Measurements from ENCODE around the gene DHX38. TPM values are rescaled to one million over a fixed set of nuclear protein-coding genes. Genes with fewer than 3 reads are reported as not detected.

DHX38 gene
- total RNA-seq, 3 donors from 2014 or later, result 50.2 to 60.6 (median 53.7) TPM

DNA sequence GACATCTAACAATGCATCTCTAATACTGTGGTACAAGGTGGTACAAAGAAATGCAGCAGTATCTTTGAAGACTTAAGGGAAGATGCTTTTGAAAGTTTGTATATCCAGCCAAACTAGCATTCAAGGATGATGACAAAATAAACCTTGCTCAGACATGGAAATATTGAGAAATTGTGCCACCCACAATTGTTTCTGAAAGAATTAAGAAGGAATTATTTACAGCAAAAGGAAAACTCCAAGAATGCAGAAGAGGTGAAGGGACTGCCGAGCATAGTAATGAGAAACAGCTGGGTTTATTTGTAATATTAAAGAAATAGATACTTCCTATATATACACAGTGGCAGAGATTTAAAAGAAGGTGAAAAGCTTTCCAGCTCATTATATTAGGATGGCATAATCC lies 48.8 kb downstream of the DHX38 start:
- Histone ChIP-seq H3K36me3 (no peaks in the 10 kb centered on the region), H3K4me1 (no peaks in the 10 kb centered on the region), H3K4me3 (no peak overlapping the region), H3K27ac (no peak overlapping the region), H3K27me3 (no peaks in the 10 kb centered on the region), H3K9me3 (no peaks in the 10 kb centered on the region)
- no peak for TF ChIP-seq POLR2A (IDR thresholded peaks at IDR 0.05)
- TF ChIP-seq POLR2AphosphoS5 (IDR thresholded peaks at IDR 0.05), result no peak
- intact Hi-C loops (cut with DNase I; ENCODE audit: low total_unique reads), result no loop called here
- no peak for DNase-seq (ENCODE audit: low spot score in 2 of 2)

DNA sequence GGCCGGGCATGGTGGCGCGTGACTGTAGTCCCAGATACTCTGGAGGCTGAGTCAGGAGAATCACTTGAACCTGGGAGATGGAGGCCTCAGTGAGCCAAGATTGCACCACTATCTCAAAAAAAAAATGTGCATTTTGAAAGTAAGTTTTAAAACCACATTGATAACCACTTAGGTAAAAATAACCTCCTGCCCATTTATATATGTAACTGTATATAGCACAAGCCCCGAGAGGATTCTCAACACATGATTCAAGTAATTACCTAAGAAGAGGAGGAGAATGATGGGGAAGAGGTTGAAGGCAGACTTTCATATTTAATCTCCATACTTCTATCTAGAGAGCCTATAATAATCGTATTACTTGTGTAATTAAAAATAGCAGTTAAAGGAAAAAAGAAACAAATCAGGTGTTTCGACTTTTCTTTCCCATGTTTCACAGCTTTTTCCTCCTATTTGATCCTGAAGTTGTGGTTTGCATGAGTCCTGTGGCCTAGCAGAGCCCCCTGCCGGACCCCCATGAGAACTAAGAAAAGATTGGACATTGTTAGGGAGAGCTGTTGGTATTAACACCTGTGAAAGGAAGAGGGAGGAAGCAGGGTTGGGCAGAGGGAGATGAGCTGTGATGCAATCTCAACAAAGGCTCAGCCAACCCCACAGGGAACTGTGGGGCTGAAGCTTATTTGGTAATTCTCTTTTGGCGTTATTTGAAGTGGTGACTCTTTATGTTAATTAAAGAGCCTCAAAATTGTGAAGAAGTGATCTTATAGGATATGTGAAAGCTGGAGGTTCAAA lies 56.2 kb downstream of the DHX38 start:
- H3K27ac ChIP-seq, result no peak overlapping the region
- H3K36me3 ChIP-seq, result no peaks in the 10 kb centered on the region
- H3K4me3 ChIP-seq, result no peak overlapping the region
- no peaks in the 10 kb centered on the region for H3K9me3 ChIP-seq
- H3K4me1 ChIP-seq, result no peaks in the 10 kb centered on the region
- intact Hi-C loops (cut with DNase I; ENCODE audit: low total_unique reads), result no loop called here
- H3K27me3 ChIP-seq, result no peaks in the 10 kb centered on the region
- TF ChIP-seq POLR2A (IDR thresholded peaks at IDR 0.05) (no peak), POLR2AphosphoS5 (IDR thresholded peaks at IDR 0.05) (no peak)
- TF ChIP-seq, protein P1, sequence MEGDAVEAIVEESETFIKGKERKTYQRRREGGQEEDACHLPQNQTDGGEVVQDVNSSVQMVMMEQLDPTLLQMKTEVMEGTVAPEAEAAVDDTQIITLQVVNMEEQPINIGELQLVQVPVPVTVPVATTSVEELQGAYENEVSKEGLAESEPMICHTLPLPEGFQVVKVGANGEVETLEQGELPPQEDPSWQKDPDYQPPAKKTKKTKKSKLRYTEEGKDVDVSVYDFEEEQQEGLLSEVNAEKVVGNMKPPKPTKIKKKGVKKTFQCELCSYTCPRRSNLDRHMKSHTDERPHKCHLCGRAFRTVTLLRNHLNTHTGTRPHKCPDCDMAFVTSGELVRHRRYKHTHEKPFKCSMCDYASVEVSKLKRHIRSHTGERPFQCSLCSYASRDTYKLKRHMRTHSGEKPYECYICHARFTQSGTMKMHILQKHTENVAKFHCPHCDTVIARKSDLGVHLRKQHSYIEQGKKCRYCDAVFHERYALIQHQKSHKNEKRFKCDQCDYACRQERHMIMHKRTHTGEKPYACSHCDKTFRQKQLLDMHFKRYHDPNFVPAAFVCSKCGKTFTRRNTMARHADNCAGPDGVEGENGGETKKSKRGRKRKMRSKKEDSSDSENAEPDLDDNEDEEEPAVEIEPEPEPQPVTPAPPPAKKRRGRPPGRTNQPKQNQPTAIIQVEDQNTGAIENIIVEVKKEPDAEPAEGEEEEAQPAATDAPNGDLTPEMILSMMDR (IDR thresholded peaks at IDR 0.05), result no peak
- no peak for DNase-seq (ENCODE audit: low spot score in 2 of 2)

DNA sequence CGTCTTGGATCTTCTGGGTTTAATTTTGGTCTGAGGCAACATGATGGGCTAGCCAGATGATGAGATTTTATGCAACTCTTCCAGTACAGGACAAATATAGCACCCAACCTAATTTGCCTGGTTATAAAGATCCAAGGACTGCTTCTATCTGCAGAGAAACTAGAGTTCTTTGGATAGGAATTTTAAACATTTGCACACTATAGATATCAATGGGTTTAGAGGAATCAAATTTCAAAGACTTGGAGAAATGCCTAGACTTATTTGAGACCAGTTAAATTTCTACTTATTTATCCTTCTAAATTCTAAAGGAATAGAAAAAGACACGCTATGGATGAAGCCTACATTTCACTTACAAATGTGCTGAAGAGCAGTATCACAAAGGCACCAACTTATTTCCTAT lies 65.7 kb downstream of the DHX38 start:
- intact Hi-C loops (cut with DNase I; ENCODE audit: low total_unique reads), result no loop called here
- no peak for DNase-seq (ENCODE audit: low spot score in 2 of 2)
- TF ChIP-seq POLR2A (IDR thresholded peaks at IDR 0.05), result no peak
- TF ChIP-seq, protein P1 (IDR thresholded peaks at IDR 0.05), result no peak
- no peak for TF ChIP-seq POLR2AphosphoS5 (IDR thresholded peaks at IDR 0.05)
- no peaks in the 10 kb centered on the region for H3K27me3 ChIP-seq
- H3K9me3 ChIP-seq, result no peaks in the 10 kb centered on the region
- H3K4me3 ChIP-seq, result no peak overlapping the region
- no peak overlapping the region for H3K27ac ChIP-seq
- no peaks in the 10 kb centered on the region for H3K4me1 ChIP-seq
- H3K36me3 ChIP-seq, result no peaks in the 10 kb centered on the region

DNA sequence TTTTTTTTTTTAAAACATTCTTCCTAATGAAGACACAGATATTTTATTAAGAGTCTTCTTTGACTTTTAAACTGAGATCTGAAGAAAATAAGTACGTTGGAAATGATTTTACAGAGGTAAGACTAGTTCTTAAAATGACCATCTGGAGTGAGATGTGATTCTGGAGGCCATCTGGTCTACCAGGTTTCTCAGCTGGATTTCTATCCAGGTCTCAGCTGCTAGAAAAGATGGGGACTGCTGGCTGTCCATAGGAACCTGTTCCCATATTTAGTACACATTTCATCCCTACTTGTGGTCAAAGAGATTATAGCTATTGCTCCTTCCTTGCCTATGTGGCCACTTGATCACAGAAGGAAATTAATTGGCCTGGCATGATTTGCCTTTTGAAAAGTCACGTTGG lies 66.2 kb downstream of the DHX38 start:
- H3K4me3 ChIP-seq, result no peak overlapping the region
- TF ChIP-seq, protein P1 (IDR thresholded peaks at IDR 0.05), result no peak
- TF ChIP-seq POLR2AphosphoS5 (IDR thresholded peaks at IDR 0.05), result no peak
- TF ChIP-seq POLR2A (IDR thresholded peaks at IDR 0.05), result no peak

DNA sequence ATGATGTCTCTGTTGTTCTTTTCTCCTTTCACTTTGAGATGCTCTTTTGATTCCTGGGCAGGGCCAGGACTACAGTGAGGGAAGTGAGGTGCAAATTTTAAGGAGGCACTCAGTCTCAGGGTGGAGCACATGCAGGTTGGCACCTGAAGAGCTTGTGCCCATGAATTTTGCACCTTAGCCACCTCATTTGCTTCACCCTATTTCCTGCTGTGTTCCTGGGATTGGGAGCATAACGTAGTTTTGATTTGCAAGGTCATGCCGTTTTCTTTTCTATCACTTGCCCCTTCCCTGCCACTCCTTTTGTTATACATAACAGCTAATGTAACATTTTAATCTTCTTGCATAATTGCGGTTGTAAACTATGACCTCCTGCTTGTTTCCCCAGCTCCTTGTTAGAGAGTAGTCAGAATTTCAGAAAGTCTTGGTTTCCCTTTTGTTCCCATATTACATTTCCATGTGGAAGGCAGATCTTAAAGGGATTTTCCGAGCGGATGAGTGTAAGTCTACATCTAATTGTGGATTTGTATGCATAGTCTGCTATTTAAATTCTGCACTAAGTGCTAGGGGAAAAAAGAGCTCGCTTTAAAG lies 68.6 kb downstream of the DHX38 start:
- no peak for DNase-seq (ENCODE audit: low spot score in 2 of 2)
- no peak for TF ChIP-seq POLR2A (IDR thresholded peaks at IDR 0.05)
- no peak for TF ChIP-seq POLR2AphosphoS5 (IDR thresholded peaks at IDR 0.05)
- TF ChIP-seq, protein P1 (IDR thresholded peaks at IDR 0.05), result no peak
- Histone ChIP-seq H3K4me1 (no peaks in the 10 kb centered on the region), H3K27me3 (no peaks in the 10 kb centered on the region), H3K9me3 (no peaks in the 10 kb centered on the region), H3K36me3 (no peaks in the 10 kb centered on the region), H3K27ac (no peak overlapping the region), H3K4me3 (no peak overlapping the region)
- intact Hi-C loops (cut with DNase I; ENCODE audit: low total_unique reads), result no loop called here

More for the DNA sequence above, 66.2 kb downstream of the DHX38 start:
- H3K27ac ChIP-seq, result no peak overlapping the region
- DNase-seq (ENCODE audit: low spot score in 2 of 2), result no peak
- H3K4me1 ChIP-seq, result no peaks in the 10 kb centered on the region
- intact Hi-C loops (cut with DNase I; ENCODE audit: low total_unique reads), result no loop called here
- H3K36me3 ChIP-seq, result no peaks in the 10 kb centered on the region
- no peaks in the 10 kb centered on the region for H3K27me3 ChIP-seq
- no peaks in the 10 kb centered on the region for H3K9me3 ChIP-seq

Other genes with a start within 250 kb of the DHX38 start
- gene ATXN1L, start 247.9 kb upstream of the DHX38 start, total RNA-seq, result 10 to 100 TPM; 19.3 to 41.1 (median 28.0) TPM
- 10 to 100 TPM in 1 of 3 donors, 1 to 10 TPM in 2; 3.7 to 11.1 (median 9.8) TPM for gene ZNF821, start 209.7 kb upstream of the DHX38 start, total RNA-seq
- 100 to 1,000 TPM; 217 to 303 (median 253) TPM for gene IST1, start 198.3 kb upstream of the DHX38 start, total RNA-seq
- gene PKD1L3, start 93.4 kb upstream of the DHX38 start, total RNA-seq, result under 1 TPM; under 0.01 to 0.80 (median 0.73) TPM
- gene DHODH, start 85.1 kb upstream of the DHX38 start, total RNA-seq, result 1 to 10 TPM; 4.0 to 7.8 (median 6.2) TPM
- gene HP, start 39.3 kb upstream of the DHX38 start, total RNA-seq, result 100 to 1,000 TPM in 1 of 3 donors, 10 to 100 TPM in 2; 24.5 to 543 (median 61.9) TPM
- gene HPR, start 30.6 kb upstream of the DHX38 start, total RNA-seq, result 1 to 10 TPM in 1 of 3 donors, under 1 TPM in 1, not detected in 1; 0.59 to 1.1 TPM
- gene TXNL4B, start 227 bp upstream of the DHX38 start, total RNA-seq, result 10 to 100 TPM in 1 of 3 donors, 1 to 10 TPM in 2; 7.2 to 16.4 (median 8.8) TPM
- 1 to 10 TPM in 2 of 3 donors, under 1 TPM in 1; 0.33 to 2.2 (median 1.8) TPM for gene PMFBP1, start 78.3 kb downstream of the DHX38 start, total RNA-seq

Data from breast epithelium (tissue), 4 donors.